A673 (cell line): ENCODE results near the gene ZNF672. TPM values are rescaled to one million over a fixed set of nuclear protein-coding genes. Genes with fewer than 3 reads are reported as not detected.
"Not testable (repeated sequence)": the region's sequence is repeated elsewhere in the genome, so short reads cannot be mapped to it uniquely, and the experiment has no call there.

Experiments
- BruUV-seq: library from RNA; stranded (reverse); fragments of 400-500 nt; replicated peaks from 2 replicates; lab custom pipeline; 2021; lab: Mats Ljungman, UMichigan
- CTCF ChIA-PET: fragments of 300-600 bp; sonication (Branson Sonifier 250); formaldehyde crosslinking; loops from one replicate; lab custom pipeline; 2022; ENCODE audit warnings: antibody characterized with exemption; lab: Charles Lee
- POLR2A ChIA-PET: fragments of 300-600 bp; sonication (Branson Sonifier 250); formaldehyde crosslinking; loops from one replicate; lab custom pipeline; 2022; ENCODE audit warnings: antibody characterized with exemption; ENCODE audit not compliant: low non-redundant PET; lab: Charles Lee
- DNase-seq: peaks from one replicate; pipeline ENCODE4 v3.0.0-alpha.2; 2015; ENCODE audit warnings: low spot score
- H3K27ac ChIP-seq: fragments of 200-600 bp; sonication (generic); 2 replicates; pipeline ENCODE4 v1.5.1; 2016; ENCODE audit warnings: mixed run types, low read depth, mild to moderate bottlenecking, mixed read lengths, antibody characterized with exemption, low read length; ENCODE audit not compliant: poor library complexity, severe bottlenecking
- H3K27me3 ChIP-seq: fragments of 200-600 bp; sonication (generic); replicated peaks from 2 replicates; pipeline ENCODE4 v1.6.1; 2017; ENCODE audit warnings: mixed run types, low read depth, mild to moderate bottlenecking, mixed read lengths, antibody characterized with exemption, low read length; ENCODE audit not compliant: insufficient read depth, poor library complexity
- H3K36me3 ChIP-seq: fragments of 200-600 bp; sonication (generic); 2 replicates; pipeline ENCODE4 v1.6.1; 2016; ENCODE audit warnings: mixed run types, mild to moderate bottlenecking, mixed read lengths, antibody characterized with exemption, low read length; ENCODE audit not compliant: insufficient read depth, poor library complexity, severe bottlenecking
- H3K4me1 ChIP-seq: fragments of 200-600 bp; sonication (generic); 2 replicates; pipeline ENCODE4 v1.6.1; 2017; ENCODE audit warnings: mixed run types, mild to moderate bottlenecking, mixed read lengths, antibody characterized with exemption, low read length; ENCODE audit not compliant: insufficient read depth, poor library complexity, severe bottlenecking
- H3K4me3 ChIP-seq: fragments of 200-600 bp; sonication (generic); 2 replicates; pipeline ENCODE4 v1.5.1; 2016; ENCODE audit warnings: low read depth, mixed run types, mild to moderate bottlenecking, mixed read lengths, low read length; ENCODE audit not compliant: poor library complexity, severe bottlenecking
- H3K9me3 ChIP-seq: fragments of 200-600 bp; sonication (generic); 2 replicates; pipeline ENCODE4 v1.6.1; 2016; ENCODE audit warnings: mixed run types, low read depth, mild to moderate bottlenecking, mixed read lengths, antibody characterized with exemption, low read length; ENCODE audit not compliant: poor library complexity, severe bottlenecking
- CTCF ChIP-seq: fragments of 300-800, 200-600 bp; sonication (generic); conservative IDR thresholded peaks from 2 replicates; pipeline ENCODE4 v1.5.1; 2017; ENCODE audit warnings: low read depth, mild to moderate bottlenecking, antibody characterized with exemption, low read length, moderate library complexity, mixed read lengths
- EZH2 ChIP-seq: fragments of 200-600 bp; sonication (generic); IDR thresholded peaks from 2 replicates; pipeline ENCODE4 v1.6.1; 2017; ENCODE audit warnings: borderline replicate concordance, low read depth, mild to moderate bottlenecking, mixed read lengths, antibody characterized with exemption, low read length; ENCODE audit not compliant: poor library complexity, severe bottlenecking
- intact Hi-C: fragments of 100-400 bp; cut with micrococcal nuclease; formaldehyde crosslinking; loops from one replicate; pipeline ENCODE4 v1.10.0; 2022; ENCODE audit not compliant: unreplicated experiment
- total RNA-seq: library from RNA; stranded (reverse); gene quantifications from 2 replicates; pipeline ENCODE4 v1.2.3, GENCODE V29; 2021

ZNF672 gene
- total RNA-seq, 1 experiment from 2014 or later: 21.6 TPM

GRCh38 chr1:248873993-248874533, 36.0 kb downstream of the ZNF672 start:
- peak overlapping the region; percentile 79 for H3K4me3 ChIP-seq
- H3K27ac ChIP-seq: no peak overlapping the region
- TF ChIP-seq CTCF (no peak), EZH2 (no peak)
- H3K9me3 ChIP-seq: no peaks in the 10 kb centered on the region
- H3K36me3 ChIP-seq: no peaks in the 10 kb centered on the region
- ChIA-PET POLR2A (no interaction called here), CTCF (interaction anchor here (0.6 to 1.0 kb wide), 2 partner anchors 33 to 47 kb away, joined by 3 to 7 read pairs; no protein-coding TSS in a partner anchor)
- H3K4me1 ChIP-seq: peaks cover 5% of the 10 kb centered on the region
- intact Hi-C loops: loop anchor here (1.0 kb wide), 1 partner anchor 32 kb away; the partner anchor contains the start of gene PGBD2
- DNase-seq: no peak
- no TSS peak for BruUV-seq
- no peaks in the 10 kb centered on the region for H3K27me3 ChIP-seq

- no peaks in the 10 kb centered on the region for H3K27me3 ChIP-seq
- H3K27ac ChIP-seq: no peak overlapping the region
- H3K9me3 ChIP-seq: no peaks in the 10 kb centered on the region
- ChIA-PET POLR2A (no interaction called here), CTCF (no interaction called here)
- TF ChIP-seq EZH2 (no peak), CTCF (no peak)
- BruUV-seq: no TSS peak
- peaks cover 3% of the 10 kb centered on the region for H3K4me1 ChIP-seq
- intact Hi-C loops: no loop called here
- H3K36me3 ChIP-seq: no peaks in the 10 kb centered on the region
- H3K4me3 ChIP-seq: no peak overlapping the region
- DNase-seq: no peak
These were observed 43.2 kb downstream of the ZNF672 start for GRCh38 chr1:248881261-248881660.

GRCh38 chr1:248882427-248882826, 44.4 kb downstream of the ZNF672 start:
- BruUV-seq, CTCF ChIA-PET, H3K27me3 ChIP-seq, intact Hi-C loops, DNase-seq, H3K36me3 ChIP-seq, POLR2A ChIA-PET, H3K9me3 ChIP-seq, H3K27ac ChIP-seq, H3K4me3 ChIP-seq: not testable (repeated sequence)
- H3K4me1 ChIP-seq: peaks cover 14% of the 10 kb centered on the region
